ENCODE measurements around the gene MLH3.

Gene MLH3

DNA sequence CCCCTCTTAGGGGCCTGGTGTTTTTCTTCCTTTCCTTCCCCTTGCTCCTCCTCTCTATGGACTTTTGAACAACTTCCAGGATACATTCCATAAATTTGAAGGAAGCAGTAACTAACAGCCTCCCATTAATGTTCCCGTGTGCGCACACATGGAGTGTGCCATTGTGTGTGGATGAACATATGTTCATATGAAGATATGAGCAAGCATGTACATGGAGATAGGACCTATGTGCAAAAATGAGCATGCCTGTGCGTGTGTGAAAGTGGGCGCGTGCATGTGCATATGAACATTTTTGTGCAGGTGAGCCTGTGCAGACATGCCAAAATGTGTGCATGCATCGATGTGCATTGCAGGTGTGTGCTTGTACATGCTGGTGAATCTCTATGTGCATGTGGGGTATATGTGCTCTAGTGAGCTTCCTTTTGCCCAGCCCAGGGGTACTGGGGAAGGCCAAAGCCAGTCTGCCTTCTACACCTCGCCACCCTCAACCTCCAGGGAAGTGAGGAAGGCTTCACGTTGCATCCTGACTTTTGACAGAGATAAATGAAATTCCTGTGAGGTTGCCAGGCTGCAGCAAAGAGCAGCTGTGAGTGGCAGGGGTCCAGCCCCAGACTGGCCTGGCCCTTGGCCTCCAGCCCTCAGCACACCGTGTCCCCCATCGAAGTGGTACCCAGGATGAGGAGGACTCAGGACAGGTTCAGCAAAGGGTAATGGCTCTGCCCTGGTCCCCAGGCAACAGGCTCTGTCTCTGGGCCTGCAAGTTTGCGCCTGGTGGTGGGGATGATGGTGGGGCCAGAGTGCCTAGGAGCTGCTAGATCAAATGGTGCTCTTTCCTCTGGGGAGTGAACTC is 74.8 kb downstream of the MLH3 start:
- no peak overlapping the region for H3K4me2 ChIP-seq (ENCODE audit: low read length)
- no peaks in the 10 kb centered on the region for H3K9me3 ChIP-seq (replicated peaks; ENCODE audit: low read length)
- no peak overlapping the region for H3K4me3 ChIP-seq (ENCODE audit: low read length)
- H3K4me1 ChIP-seq (ENCODE audit: control insufficient read depth, insufficient read depth, low read length): peaks cover 68% of the 10 kb centered on the region
- no peak overlapping the region for H3K9ac ChIP-seq (ENCODE audit: low read depth, low read length)
- no peaks in the 10 kb centered on the region for H3K36me3 ChIP-seq (ENCODE audit: insufficient read depth, low read length)
- H3K27me3 ChIP-seq (ENCODE audit: control insufficient read depth, insufficient read depth, low read length): no peaks in the 10 kb centered on the region

DNA sequence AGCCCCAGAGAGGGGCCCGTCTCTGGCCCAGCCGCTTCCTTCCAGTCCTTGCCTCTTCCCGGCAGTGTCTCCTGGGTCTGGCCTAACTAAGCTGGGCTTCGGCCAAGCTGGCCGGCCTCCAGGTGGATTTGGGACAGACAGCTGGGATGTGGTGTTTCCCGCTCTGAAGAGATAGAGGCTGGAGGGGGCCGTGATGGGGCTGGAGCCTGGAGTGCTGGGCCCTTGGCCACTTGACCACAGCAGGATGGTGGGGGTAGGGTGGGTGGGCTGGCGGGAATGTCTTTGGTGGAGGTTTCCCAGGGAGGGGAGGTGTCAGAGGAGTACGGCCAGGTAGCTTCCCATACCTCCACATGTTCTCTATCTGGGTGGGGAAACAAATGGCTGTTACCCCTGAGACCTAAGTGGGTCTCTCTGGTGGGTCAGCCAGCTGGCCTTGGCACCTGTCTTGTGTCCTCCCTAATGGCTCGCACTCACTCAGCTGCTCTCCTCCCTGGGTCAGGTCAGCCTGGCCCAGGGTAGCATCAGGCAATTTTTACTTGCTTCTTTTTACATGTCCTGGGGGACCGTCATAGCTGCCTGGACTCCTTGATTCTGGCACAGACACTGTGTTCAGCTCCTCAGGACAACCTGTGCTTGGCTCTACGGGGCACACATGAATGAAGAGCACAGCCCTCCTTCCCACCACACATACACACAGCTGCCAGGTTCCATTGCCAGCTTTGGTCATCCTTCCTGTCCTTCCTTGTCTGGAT is 76.0 kb downstream of the MLH3 start:
- H3K9ac ChIP-seq (ENCODE audit: low read depth, low read length): no peak overlapping the region
- H3K4me1 ChIP-seq (ENCODE audit: control insufficient read depth, insufficient read depth, low read length): peaks cover 55% of the 10 kb centered on the region
- no peaks in the 10 kb centered on the region for H3K9me3 ChIP-seq (replicated peaks; ENCODE audit: low read length)
- no peak overlapping the region for H3K4me2 ChIP-seq (ENCODE audit: low read length)
- H3K27me3 ChIP-seq (ENCODE audit: control insufficient read depth, insufficient read depth, low read length): no peaks in the 10 kb centered on the region
- no peaks in the 10 kb centered on the region for H3K36me3 ChIP-seq (ENCODE audit: insufficient read depth, low read length)
- no peak overlapping the region for H3K4me3 ChIP-seq (ENCODE audit: low read length)

DNA sequence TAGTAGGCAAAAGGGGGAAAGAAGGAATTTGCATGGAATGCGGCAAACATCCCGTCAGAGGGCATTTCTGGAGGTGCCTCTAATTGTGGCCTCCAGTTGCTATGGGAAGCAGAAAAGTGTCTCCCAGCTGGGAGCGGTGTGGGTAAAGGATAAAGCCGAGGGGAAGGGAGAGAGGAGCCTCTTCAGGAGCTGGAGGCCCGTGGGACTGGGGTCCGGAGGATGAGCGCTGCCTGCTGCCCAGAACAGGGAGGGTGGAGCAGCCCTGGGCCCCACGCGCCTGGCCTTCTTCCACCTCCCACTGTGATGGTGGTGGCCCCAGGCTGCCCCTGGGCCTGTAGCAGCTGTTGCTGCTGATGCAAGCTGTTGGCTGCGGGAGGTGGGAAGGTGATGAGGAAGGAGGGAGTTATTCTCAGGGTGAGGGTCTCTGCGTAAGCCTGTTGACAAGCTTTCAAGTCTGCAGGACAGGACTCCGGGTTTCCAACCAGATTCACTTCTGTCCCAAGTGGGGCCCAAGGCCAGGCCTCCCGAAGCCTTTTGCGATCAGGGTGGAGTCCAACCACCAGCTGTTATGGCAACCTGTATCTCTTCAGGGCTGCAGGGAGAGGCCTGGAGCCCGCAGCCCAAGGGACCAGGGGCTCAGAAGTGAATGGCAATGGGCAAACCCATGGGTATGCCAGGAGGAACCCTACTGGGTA is 76.8 kb downstream of the MLH3 start:
- Histone ChIP-seq H3K9ac (ENCODE audit: low read depth, low read length) (no peak overlapping the region), H3K4me3 (ENCODE audit: low read length) (no peak overlapping the region), H3K36me3 (ENCODE audit: insufficient read depth, low read length) (no peaks in the 10 kb centered on the region), H3K4me2 (ENCODE audit: low read length) (no peak overlapping the region), H3K9me3 (replicated peaks; ENCODE audit: low read length) (no peaks in the 10 kb centered on the region), H3K27me3 (ENCODE audit: control insufficient read depth, insufficient read depth, low read length) (no peaks in the 10 kb centered on the region), H3K4me1 (ENCODE audit: control insufficient read depth, insufficient read depth, low read length) (peaks cover 48% of the 10 kb centered on the region)

DNA sequence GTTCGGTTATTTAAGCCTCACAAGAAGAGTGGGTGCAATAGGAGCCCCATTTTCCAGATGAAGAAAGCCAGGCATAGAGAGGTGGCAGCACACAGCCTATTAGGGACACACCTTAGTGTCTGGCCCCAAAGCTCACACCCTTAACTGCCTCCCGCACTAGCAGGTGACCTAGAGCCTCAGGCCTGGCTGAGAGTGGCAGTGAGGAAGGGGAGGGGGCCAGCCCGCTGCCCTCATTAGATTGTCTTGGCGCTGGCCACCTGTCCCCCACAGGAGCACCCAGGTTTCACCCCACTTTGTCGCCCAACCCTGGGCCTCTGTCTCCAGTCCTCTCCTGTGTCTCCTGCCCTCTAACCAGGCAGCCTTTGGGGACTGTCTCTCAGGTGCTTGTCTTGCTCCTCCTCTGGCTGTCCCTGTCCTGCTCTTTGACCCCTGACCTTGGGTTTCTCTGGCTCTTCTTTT is 77.3 kb downstream of the MLH3 start:
- no peaks in the 10 kb centered on the region for H3K9me3 ChIP-seq (replicated peaks; ENCODE audit: low read length)
- no peak overlapping the region for H3K4me3 ChIP-seq (ENCODE audit: low read length)
- peaks cover 42% of the 10 kb centered on the region for H3K4me1 ChIP-seq (ENCODE audit: control insufficient read depth, insufficient read depth, low read length)
- H3K27me3 ChIP-seq (ENCODE audit: control insufficient read depth, insufficient read depth, low read length): no peaks in the 10 kb centered on the region
- no peak overlapping the region for H3K9ac ChIP-seq (ENCODE audit: low read depth, low read length)
- H3K4me2 ChIP-seq (ENCODE audit: low read length): no peak overlapping the region
- no peaks in the 10 kb centered on the region for H3K36me3 ChIP-seq (ENCODE audit: insufficient read depth, low read length)

DNA sequence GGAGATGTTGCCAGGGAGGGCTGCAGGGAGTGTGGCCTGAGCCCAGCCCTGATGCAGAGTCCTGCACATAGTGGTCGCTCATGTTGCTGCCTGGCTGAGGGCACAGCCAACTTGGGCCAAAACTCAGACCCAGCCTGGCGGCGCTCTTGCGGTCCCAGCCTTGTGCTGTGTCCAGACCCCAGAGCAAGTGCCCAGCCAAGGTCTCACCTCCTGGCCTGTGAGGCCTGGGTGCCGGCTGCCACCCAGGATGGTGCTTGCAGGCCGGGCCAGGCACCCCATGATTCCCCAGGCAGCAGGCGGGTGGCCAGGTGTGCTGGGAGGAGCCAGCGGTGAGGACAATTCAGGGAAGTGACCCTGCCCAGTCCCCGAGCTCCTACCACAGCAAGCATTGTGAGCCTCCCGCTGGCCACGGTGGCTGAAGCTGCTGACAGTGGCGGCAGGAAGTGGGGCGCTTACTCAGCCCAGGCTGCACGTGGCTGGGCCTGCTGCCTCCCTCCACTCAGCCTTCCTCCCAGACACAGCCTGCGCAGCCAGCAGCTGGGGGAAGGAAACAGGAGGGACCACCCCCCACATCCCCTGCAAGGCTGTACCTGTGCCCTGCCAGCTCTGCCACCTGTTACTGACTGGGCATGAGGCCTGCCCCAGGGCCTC is 78.1 kb downstream of the MLH3 start:
- H3K9me3 ChIP-seq (replicated peaks; ENCODE audit: low read length): no peaks in the 10 kb centered on the region
- H3K27me3 ChIP-seq (ENCODE audit: control insufficient read depth, insufficient read depth, low read length): no peaks in the 10 kb centered on the region
- no peaks in the 10 kb centered on the region for H3K36me3 ChIP-seq (ENCODE audit: insufficient read depth, low read length)
- H3K4me2 ChIP-seq (ENCODE audit: low read length): no peak overlapping the region
- H3K4me3 ChIP-seq (ENCODE audit: low read length): no peak overlapping the region
- H3K4me1 ChIP-seq (ENCODE audit: control insufficient read depth, insufficient read depth, low read length): peaks cover 34% of the 10 kb centered on the region
- H3K9ac ChIP-seq (ENCODE audit: low read depth, low read length): no peak overlapping the region

DNA sequence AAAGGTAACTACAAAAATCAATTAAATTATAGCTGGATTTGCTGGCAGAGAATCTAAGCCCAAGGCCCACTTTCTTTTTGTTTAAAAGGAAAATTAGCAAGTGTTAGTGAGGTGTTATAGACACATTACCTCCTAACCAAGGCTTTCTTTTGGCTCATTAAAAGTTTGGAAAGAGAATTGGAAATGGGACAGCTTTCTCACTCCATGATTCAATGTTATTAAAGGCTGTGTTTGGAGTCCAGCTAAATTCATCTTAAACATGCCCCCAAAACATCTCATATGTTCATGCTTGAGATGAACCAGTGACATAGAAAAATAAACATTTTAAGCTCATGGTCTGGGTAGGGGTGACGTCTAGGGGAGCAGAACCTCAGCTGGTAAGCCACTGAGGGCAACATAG is 82.5 kb downstream of the MLH3 start:
- no peaks in the 10 kb centered on the region for H3K27me3 ChIP-seq (ENCODE audit: control insufficient read depth, insufficient read depth, low read length)
- no peak overlapping the region for H3K9ac ChIP-seq (ENCODE audit: low read depth, low read length)
- no peak overlapping the region for H3K4me2 ChIP-seq (ENCODE audit: low read length)
- peaks cover 31% of the 10 kb centered on the region for H3K4me1 ChIP-seq (ENCODE audit: control insufficient read depth, insufficient read depth, low read length)
- no peaks in the 10 kb centered on the region for H3K9me3 ChIP-seq (replicated peaks; ENCODE audit: low read length)
- H3K36me3 ChIP-seq (ENCODE audit: insufficient read depth, low read length): no peaks in the 10 kb centered on the region
- H3K4me3 ChIP-seq (ENCODE audit: low read length): no peak overlapping the region

DNA sequence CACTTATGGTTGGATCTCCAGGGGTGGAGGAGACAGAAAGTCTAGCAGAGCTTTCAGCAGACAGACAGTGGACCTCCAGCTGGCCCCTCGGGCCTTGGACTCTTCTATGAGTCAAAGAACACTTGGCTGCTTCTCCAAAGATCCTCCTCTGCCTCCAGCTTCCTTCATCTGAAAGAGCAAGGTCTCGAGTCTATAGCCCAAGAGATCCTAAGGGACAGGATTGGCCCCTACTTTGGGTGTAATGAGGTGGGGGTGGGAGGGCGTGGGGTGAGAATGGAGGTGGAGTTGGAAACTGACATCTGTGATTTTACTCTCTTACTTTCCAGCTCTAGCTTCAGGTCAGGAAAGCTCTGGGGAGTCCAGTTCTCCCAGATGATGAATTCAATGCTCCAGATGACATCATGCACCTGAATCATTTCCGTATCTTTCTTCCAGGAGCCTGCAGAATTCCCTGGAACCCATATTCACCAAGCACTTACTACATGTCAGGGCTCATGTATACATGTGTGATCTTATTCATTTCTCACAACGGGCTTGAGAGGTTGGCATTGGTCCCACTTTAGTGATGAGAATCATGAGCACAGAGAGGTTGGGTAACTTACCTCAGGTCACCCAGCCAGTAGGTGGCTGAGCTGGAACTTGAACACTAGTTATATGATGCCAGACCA is 85.6 kb downstream of the MLH3 start:
- no peak overlapping the region for H3K4me2 ChIP-seq (ENCODE audit: low read length)
- H3K9me3 ChIP-seq (replicated peaks; ENCODE audit: low read length): no peaks in the 10 kb centered on the region
- peaks cover 30% of the 10 kb centered on the region for H3K4me1 ChIP-seq (ENCODE audit: control insufficient read depth, insufficient read depth, low read length)
- H3K36me3 ChIP-seq (ENCODE audit: insufficient read depth, low read length): no peaks in the 10 kb centered on the region
- no peak overlapping the region for H3K9ac ChIP-seq (ENCODE audit: low read depth, low read length)
- H3K4me3 ChIP-seq (ENCODE audit: low read length): no peak overlapping the region
- peaks cover 3% of the 10 kb centered on the region for H3K27me3 ChIP-seq (ENCODE audit: control insufficient read depth, insufficient read depth, low read length)

DNA sequence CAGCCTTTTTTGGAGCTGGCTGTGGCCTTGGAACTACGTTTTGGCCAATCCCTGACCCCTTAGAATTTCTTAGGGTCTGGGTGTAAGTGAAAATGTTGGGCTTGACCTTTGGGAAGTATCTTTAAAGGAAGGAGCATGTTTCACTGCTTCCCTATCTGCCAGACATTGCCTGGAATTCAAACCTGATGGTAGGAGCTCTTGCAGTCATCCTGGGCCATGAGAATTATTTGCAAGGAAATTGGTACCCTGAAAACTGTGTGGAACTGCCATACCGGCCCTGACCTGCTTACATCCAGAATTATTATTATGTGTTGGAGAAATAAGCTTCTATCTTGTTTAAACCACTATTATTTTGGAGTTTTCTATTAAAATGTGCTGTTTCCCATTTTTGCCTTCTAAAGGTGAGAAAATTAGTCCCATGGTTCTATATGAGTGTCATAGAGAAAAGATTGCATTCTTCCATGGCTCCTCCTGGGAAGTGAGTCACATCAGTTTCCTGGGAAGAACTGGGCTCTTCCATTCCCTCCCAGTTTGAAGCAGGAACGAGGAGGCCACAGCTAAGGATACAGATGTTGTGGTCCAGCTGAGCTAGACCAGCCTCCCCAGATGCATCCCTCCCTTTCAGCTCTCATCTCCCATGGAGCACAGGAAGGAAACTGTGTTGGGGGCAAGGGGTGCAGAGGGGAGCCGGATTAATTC is 86.3 kb downstream of the MLH3 start:
- Histone ChIP-seq H3K9ac (ENCODE audit: low read depth, low read length) (no peak overlapping the region), H3K9me3 (replicated peaks; ENCODE audit: low read length) (no peaks in the 10 kb centered on the region), H3K36me3 (ENCODE audit: insufficient read depth, low read length) (no peaks in the 10 kb centered on the region), H3K27me3 (ENCODE audit: control insufficient read depth, insufficient read depth, low read length) (peaks cover 3% of the 10 kb centered on the region), H3K4me3 (ENCODE audit: low read length) (no peak overlapping the region), H3K4me1 (ENCODE audit: control insufficient read depth, insufficient read depth, low read length) (peaks cover 30% of the 10 kb centered on the region), H3K4me2 (ENCODE audit: low read length) (no peak overlapping the region)
